GM12864 (cell line): ENCODE data around the gene COL26A1.
"Not testable (repeated sequence)": the region's sequence is repeated elsewhere in the genome, so short reads cannot be mapped to it uniquely, and the experiment has no call there.

Experiments
- DNase-seq: peaks from one replicate; pipeline ENCODE4 v3.0.0-alpha.2; 2011; ENCODE audit warnings: low read depth
- H3K4me3 ChIP-seq: 2 replicates; pipeline ENCODE4 v1.5.1; 2011; ENCODE audit warnings: mild to moderate bottlenecking, low read depth, low read length, control low read depth
- TF ChIP-seq, protein P1 (sequence below): IDR thresholded peaks from 2 replicates; pipeline ENCODE4 v1.5.1; 2011; ENCODE audit warnings: low read depth, mild to moderate bottlenecking, moderate library complexity, low read length, control low read depth, inconsistent platforms; ENCODE audit errors: missing control alignments

The COL26A1 gene

DNA sequence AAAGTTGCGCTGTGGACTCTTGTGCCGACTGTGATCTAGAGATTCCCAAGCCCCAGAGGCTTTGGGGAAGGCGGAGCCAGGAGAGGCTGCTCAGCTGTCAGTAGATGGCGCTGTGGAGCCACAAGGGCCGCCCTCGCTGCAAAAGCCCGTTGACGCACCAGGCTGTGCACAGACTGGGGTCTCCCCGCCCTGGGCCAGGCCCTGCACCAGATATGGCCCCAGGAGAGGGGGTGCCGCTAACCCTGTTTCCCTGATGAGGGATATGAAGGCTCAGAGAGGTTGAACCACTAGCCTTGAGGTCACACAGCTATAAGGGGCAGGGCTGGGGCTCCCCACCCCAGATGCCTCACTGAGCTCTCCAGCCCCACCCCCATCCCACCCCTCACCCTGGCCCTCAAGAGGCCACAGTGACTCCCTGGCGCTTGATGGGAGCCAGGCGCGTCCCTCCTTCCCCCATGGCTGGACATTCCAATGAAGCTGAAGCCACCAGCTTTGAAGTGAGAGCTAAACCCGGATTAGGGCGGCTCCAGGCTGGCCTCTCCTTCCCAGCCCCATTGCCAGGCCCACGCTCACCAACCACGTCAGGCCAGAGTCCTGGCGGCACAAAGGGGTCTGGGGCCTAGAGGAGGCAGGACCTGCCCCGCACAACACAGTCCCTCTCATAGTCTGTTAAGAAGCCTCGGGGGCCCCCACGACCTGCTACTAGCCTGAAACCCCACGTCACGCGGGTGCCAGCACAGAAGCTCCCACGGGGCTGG is 240.0 kb downstream of the COL26A1 start:
- no peak overlapping the region for H3K4me3 ChIP-seq
- peak; percentile 5 for DNase-seq
- TF ChIP-seq, protein P1, sequence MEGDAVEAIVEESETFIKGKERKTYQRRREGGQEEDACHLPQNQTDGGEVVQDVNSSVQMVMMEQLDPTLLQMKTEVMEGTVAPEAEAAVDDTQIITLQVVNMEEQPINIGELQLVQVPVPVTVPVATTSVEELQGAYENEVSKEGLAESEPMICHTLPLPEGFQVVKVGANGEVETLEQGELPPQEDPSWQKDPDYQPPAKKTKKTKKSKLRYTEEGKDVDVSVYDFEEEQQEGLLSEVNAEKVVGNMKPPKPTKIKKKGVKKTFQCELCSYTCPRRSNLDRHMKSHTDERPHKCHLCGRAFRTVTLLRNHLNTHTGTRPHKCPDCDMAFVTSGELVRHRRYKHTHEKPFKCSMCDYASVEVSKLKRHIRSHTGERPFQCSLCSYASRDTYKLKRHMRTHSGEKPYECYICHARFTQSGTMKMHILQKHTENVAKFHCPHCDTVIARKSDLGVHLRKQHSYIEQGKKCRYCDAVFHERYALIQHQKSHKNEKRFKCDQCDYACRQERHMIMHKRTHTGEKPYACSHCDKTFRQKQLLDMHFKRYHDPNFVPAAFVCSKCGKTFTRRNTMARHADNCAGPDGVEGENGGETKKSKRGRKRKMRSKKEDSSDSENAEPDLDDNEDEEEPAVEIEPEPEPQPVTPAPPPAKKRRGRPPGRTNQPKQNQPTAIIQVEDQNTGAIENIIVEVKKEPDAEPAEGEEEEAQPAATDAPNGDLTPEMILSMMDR = peak; percentile 91

GRCh38 chr7:101604331-101604933 is 241.8 kb downstream of the COL26A1 start:
- TF ChIP-seq, protein P1 = no peak
- no peak overlapping the region for H3K4me3 ChIP-seq
- no peak for DNase-seq

DNA sequence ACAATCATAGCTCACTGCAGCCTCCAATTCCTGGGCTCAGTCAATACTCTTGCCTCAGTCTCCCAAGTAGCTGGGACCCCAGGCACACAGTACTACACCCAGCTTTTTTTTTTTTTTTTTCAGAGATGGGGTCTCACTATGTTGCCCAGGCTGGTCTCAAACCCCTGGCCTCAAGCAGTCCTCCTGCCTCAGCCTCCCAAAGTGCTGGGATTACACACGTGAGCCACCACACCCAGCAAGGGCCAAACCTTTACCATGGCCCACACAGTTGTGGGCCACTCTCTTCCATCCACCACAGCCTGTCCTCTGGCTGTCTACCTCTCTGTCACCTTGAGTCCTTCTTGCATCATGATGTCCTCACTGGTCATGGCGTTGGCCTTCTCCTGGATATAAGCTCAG is 242.3 kb downstream of the COL26A1 start:
- not testable (repeated sequence) for H3K4me3 ChIP-seq, DNase-seq

DNA sequence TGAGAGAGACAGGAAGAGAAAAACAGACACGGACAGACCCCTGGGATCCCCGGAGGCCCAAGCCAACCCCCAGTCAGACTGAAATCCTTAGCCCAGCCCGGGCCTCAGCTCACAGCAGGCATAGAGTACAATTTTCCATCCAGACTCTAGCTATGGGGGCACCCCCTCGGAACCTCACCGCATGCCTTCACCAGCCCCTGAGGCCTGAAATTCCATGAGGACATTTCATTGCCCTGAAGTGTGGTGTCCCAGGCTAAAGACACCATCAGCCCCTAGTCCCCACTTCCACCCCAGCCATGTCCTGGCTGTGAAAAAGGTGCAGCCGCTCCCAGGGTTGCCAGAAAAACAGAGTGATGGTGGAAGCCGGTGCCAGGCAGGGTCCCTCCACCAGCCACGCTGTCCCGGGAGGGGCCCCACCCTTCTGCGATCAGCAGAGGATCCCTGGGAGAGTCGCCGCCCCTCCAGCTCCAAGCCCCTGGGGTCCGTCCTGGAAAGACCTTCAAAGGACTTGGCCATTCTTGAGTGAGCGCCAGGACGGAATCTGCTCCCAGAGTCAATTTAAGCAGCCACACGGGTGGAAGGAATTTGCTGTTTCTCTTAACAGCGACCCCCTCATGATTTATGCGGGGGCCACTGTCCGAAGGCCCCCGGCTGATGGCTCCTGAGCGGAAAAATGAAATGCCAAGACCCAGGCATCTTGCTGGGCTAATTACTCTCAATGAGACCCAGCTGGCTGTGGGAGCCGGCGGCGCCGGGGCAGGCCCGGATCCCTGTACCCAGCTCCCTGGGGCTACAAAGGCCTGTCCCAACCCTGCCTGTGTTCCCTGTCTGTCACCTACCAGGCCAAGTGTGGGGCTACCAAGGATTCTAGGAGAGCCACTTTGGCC is 243.2 kb downstream of the COL26A1 start:
- DNase-seq = no peak
- TF ChIP-seq, protein P1 = no peak

GRCh38 chr7:101606498-101606923 is 243.8 kb downstream of the COL26A1 start:
- DNase-seq = no peak
- TF ChIP-seq, protein P1 = no peak
- no peak overlapping the region for H3K4me3 ChIP-seq

More for the DNA sequence above, 243.2 kb downstream of the COL26A1 start:
- no peak overlapping the region for H3K4me3 ChIP-seq
